HG03460 (cell line): ENCODE results near the gene DHRS7C.

ENCODE experiments used
- ATAC-seq: cut with Tn5 transposase; IDR thresholded peaks from one replicate; pipeline ENCODE4 v1.9.1; 2021; ENCODE audit not compliant: unreplicated experiment

Gene DHRS7C

DNA sequence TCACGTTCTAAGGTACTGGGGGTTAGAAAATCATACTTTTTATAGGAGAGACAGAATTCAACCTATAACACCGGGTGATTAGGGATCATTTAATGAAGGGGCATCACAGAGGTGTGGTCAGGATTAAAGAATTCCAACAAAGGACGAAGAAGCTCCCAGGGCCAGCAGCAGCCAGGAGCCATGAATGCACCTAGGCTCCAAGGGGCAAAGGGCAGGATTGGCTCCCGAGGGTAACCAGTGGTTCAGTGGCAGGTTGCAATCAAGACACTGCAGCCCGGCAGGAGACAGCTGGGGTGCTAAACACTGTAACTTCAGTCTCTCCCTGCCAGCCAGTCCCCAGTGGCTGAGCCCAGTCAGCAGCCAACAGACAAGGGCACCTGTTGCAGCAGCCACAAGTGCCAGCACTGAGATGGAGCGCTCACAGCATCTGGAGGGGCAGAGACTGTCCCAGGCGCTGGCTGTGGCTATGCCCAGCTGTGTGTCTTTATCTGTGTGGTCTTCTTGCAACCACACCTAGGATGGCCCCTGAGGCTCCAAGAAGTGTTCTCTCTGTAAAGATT lies 23.9 kb downstream of the DHRS7C start:
- ATAC-seq: no peak

DNA sequence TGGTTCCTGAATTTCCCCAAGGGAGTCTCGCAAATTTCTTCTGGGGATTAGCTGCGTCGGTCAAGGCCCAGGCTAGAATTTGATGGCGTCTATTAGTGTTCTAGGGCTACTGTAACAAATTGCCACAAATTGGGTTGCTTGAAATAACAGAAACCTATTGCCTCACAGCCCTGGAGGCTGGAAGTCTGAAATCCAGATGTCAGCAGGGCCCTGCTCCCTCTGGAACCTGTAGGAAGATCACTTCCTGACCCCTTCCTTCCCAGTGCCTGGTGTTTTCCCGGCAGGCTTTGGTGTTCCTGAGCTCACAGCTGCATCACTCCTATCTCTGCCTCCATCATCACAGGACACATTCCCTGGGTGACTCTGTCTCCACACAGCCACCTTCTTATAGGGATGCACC lies 24.4 kb downstream of the DHRS7C start:
- ATAC-seq: no peak

DNA sequence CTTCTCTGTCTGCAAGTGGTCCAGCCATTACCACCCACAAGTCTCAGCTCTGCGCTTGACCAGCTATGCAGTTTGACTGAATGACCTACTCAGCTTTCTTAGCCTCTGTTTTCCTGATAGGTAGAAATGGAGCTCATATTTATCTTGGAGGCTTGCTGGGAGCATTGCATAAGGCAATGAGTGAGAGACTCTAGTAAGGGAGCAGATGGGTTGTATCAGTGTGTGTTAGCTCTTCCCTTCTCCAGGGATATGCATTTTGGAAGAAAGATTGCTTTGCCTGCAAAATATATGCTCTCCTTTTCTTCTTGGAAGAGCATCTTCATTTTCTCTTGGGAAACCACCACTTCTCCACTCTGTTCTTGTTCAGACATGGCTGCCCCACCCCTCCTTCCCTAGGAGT lies 26.1 kb downstream of the DHRS7C start:
- ATAC-seq: no peak

DNA sequence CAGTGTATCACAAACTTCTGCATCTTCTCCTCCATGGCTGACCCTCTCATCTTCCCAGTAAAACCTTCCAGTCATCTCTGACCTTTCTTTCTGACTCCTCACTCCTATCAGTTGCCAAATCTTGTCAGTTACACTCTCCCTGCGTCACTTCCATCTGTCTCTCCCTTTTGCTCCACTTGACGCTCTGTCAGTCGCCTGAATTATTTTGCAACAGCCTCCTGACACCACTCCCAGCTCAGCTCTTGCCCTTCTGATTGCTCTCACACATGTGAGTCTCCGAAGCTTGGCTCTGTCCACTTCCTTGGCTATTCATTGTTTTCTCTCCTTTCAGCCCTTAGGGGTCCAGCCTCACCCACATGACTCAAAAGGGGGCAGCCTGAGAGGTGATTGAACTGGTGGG lies 27.7 kb downstream of the DHRS7C start:
- ATAC-seq: no peak

DNA sequence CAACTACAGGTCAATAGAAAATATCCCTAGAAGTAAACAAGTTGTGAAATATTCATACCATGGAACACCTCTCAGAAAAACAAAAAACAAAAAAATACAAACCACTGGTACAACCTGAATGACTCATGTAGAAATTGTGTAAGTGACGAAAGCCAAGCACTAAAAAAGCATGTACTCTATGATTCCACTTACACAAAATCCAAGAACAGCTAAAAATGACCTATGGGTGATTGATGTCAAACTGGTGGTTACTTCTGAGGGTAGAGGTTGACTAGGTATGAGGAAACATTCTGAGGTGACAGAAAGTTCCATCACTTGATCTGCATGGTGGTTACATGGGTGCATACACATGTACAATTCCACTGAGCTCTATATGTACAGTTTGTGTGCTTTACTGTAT lies 31.1 kb downstream of the DHRS7C start:
- no peak for ATAC-seq

DNA sequence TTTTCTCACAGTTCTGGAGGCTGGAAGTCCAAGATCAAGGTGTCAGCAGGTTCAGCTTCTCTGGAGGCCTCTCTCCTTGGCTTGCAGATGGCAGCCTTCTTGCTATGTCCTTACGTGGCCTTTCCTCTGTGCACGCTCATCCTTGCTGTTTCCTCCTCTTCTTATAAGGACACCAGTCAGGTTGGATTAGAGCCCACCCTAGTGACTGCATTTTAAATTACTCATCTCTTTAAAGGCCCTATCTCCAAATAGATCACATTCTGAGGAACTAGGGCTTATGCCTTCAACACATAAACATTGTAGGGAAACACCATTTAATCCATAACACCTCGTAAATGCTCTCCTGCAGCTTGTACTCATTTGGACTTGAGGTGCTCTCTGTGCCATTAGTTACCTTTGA lies 36.3 kb downstream of the DHRS7C start:
- no peak for ATAC-seq

DNA sequence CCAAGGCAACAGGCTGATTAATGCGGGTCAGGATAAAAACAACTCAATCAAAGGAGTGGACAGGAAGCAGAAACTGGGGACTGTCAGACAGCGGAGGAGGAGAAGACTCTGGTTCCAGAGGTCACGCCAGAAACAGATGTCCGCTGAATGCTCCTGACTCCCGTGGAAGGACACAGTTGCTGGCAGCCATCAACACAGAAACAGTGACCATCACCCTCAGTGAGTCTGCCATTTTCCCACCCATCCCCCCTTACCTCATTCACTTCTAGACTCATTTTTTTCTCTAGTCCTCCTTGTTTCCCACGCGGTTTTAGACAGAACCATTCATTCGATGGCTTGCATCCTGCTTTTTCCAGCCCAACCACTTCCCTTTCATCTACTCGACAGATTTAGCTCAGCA lies 40.9 kb downstream of the DHRS7C start:
- ATAC-seq: no peak

DNA sequence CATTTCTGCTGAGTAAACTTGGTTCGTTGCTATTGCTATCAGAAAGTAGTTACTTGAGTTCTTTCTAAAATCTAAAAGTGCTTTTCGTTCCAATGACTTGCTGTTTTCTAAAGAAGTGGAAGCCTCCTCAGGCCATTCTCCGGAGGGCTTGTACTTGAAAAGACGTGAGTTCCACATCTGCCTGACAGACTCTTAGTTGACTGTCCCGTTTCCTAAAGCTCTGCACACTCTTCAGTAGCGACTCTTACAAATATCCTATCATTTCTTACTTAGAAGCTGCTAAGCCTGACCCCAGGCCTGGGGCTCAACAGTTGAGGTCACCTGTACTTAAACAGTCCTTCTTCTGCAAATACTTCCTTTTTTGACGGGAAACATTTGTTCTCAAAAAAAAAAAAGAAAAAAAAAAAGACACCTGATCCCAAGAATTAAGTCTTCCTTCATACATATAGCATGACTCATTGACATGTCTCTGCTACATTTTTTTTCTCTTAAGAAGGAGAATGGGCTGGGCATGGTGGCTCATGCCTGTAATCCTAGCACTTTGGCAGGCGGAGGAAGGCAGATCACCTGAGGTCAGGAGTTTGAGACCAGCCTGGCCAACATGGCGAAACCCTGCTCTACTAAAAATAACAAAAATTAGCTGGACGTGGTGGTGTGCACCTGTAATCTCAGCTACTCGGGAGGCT lies 61.5 kb downstream of the DHRS7C start:
- ATAC-seq: no peak

DNA sequence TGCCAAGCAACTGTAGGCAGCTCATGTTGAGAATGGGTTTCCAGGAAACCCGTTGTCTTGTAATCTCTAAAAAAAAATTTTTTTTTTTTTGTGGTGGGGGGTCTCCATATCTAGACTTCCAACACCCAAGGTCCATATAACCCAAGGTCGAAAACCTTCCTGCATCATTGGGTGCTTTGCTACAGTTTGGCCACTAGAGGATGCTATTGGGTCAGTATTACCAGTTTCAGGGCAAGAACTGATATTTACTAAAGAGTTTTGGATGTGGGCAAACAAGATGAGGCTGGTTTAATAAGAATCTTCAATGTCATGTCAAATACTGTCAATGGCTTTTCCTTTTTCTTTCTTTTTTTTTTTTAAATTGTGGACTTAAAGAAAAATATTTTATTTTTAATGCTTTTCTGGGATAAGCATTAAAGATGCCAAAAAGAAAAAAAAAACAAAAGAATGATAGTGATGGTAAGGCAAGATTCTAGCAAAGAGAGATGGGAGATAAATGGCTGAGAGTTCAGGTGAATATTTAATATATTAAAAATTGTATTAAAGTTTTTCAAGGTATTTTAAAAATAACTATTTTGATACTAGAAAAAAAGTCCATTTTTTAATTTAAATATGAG lies 62.2 kb downstream of the DHRS7C start:
- no peak for ATAC-seq

DNA sequence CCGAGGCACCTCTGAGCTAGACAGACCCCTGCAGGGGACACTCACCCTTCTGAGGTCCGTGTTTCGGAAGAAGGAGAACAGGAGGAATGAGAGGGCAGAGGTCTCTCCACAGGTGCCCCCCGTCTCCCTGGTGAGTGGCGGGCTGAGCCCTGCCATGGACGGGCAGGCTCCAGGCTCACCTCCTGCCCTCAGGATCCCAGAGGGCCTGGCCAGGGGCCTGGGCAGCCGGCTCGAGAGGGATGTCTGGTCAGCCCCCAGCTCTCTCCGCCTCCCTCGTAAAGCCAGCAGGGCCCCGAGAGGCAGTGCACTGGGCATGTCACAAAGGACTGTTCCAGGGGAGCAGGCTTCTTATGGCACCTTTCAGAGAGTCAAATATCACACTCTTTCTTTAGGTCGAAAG lies 62.8 kb downstream of the DHRS7C start:
- no peak for ATAC-seq

DNA sequence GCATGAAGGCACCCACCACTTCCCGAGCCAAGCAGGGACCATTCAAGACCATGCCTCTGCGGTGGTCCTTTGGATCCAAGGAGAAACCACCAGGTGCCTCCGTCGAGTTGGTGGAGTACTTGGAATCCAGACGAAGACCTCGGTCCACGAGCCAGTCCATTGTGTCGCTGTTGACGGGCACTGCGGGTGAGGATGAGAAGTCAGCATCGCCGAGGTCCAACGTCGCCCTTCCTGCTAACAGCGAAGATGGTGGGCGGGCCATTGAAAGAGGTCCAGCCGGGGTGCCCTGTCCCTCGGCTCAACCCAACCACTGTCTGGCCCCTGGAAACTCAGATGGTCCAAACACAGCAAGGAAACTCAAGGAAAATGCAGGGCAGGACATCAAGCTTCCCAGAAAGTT lies 63.4 kb downstream of the DHRS7C start:
- ATAC-seq: no peak

DNA sequence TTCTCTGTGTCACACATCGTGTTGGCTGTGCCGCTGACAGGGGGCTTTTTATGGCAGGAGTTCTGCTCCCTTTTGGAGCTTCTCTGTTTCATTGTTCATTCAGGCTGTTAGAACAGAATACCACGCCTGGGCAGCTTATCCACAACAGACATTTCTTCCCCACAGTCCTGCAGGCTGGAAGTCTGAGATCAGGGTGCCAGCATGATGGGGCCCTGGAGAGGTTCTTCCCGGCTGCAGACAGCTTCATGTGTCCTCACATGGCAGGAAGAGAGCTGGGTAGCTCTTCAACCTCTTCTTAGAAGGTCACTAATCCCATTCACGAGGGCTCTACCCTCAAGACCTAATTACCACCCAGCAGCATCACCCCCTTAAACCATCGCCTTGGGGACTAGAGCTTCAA lies 65.1 kb downstream of the DHRS7C start:
- ATAC-seq: no peak

DNA sequence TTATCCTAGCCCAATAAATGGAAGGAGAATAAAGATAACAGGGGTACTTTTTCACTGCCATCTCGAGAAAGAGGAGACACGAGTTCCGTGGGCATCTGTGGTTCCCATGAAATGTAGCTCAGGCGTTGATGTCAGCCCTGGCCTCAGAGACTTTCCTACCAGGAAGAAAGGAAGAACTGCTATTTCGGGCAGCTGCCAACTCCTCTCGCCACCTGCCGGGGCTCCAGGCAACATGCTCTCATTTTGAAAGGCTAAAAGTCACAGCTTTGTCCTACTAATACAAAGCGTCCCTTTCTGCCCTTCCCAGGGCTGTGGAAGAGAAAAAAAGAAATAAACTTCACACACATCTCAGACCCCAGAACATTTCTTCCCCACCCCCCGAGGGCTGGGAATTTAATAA lies 65.8 kb downstream of the DHRS7C start:
- ATAC-seq: no peak
